Adipocyte (in vitro differentiated cells): ENCODE data around the gene TTLL7.

Experiments
- DNase-seq: peaks from one replicate; pipeline ENCODE4 v3.0.0-alpha.2; 2015; ENCODE audit warnings: low read depth
- H3K27me3 ChIP-seq: replicated peaks from 2 replicates; pipeline ENCODE4 v1.7.0; 2013; ENCODE audit warnings: mild to moderate bottlenecking, low read length, moderate library complexity; ENCODE audit not compliant: control insufficient read depth, insufficient read depth
- H3K36me3 ChIP-seq: 2 replicates; pipeline ENCODE4 v1.7.0; 2013; ENCODE audit warnings: low read length, mild to moderate bottlenecking, moderate library complexity; ENCODE audit not compliant: control insufficient read depth, insufficient read depth, severe bottlenecking
- H3K4me1 ChIP-seq: 2 replicates; pipeline ENCODE4 v1.7.0; 2013; ENCODE audit warnings: mild to moderate bottlenecking, low read length, moderate library complexity; ENCODE audit not compliant: control insufficient read depth, insufficient read depth
- H3K4me3 ChIP-seq: 2 replicates; pipeline ENCODE4 v1.7.0; 2013; ENCODE audit warnings: mild to moderate bottlenecking, low read length, moderate library complexity
- H3K9ac ChIP-seq: 2 replicates; pipeline ENCODE4 v1.7.0; 2013; ENCODE audit warnings: mild to moderate bottlenecking, low read length, moderate library complexity
- H3K9me3 ChIP-seq: 2 replicates; pipeline ENCODE4 v1.7.0; 2013; ENCODE audit warnings: mild to moderate bottlenecking, low read length, moderate library complexity; ENCODE audit not compliant: control insufficient read depth

Gene TTLL7

GRCh38 chr1:83998498-83999315 is at the start of gene TTLL7:
Gene TTLL7, minus strand, starts transcription at chr1:83999132. Its CDS starts 46,921 bp downstream, at chr1:83952211.
- no peaks in the 10 kb centered on the region for H3K36me3 ChIP-seq
- H3K4me1 ChIP-seq, result peaks cover 3% of the 10 kb centered on the region
- H3K9ac ChIP-seq, result peak within 1 kb of the TSS; percentile 90
- H3K4me3 ChIP-seq, result peak within 1 kb of the TSS; percentile 87
- H3K27me3 ChIP-seq, result no peaks in the 10 kb centered on the region
- H3K9me3 ChIP-seq, result no peaks in the 10 kb centered on the region
- DNase-seq, result peak; percentile 88

- no peaks in the 10 kb centered on the region for H3K27me3 ChIP-seq
- no peaks in the 10 kb centered on the region for H3K4me1 ChIP-seq
- DNase-seq, result no peak
- H3K9me3 ChIP-seq, result no peaks in the 10 kb centered on the region
- H3K36me3 ChIP-seq, result no peaks in the 10 kb centered on the region
- H3K9ac ChIP-seq, result no peak overlapping the region
- H3K4me3 ChIP-seq, result no peak overlapping the region
Observed at GRCh38 chr1:84042461-84042860, 43.5 kb upstream of the TTLL7 start.

GRCh38 chr1:84037758-84038611 is 39.1 kb upstream of the TTLL7 start:
- Histone ChIP-seq H3K27me3 (no peaks in the 10 kb centered on the region), H3K4me1 (no peaks in the 10 kb centered on the region), H3K9ac (no peak overlapping the region), H3K4me3 (no peak overlapping the region), H3K36me3 (no peaks in the 10 kb centered on the region), H3K9me3 (peaks cover 12% of the 10 kb centered on the region)
- DNase-seq, result no peak

- peaks cover 12% of the 10 kb centered on the region for H3K9me3 ChIP-seq
- H3K4me1 ChIP-seq, result no peaks in the 10 kb centered on the region
- no peak overlapping the region for H3K9ac ChIP-seq
- no peaks in the 10 kb centered on the region for H3K27me3 ChIP-seq
- no peak overlapping the region for H3K4me3 ChIP-seq
- DNase-seq, result peak; percentile 38
- no peaks in the 10 kb centered on the region for H3K36me3 ChIP-seq
Observed at GRCh38 chr1:84031802-84032327, 32.9 kb upstream of the TTLL7 start.

- DNase-seq, result no peak
- Histone ChIP-seq H3K27me3 (peaks cover 6% of the 10 kb centered on the region), H3K9ac (no peak overlapping the region), H3K9me3 (no peaks in the 10 kb centered on the region), H3K4me3 (no peak overlapping the region), H3K4me1 (no peaks in the 10 kb centered on the region), H3K36me3 (no peaks in the 10 kb centered on the region)
Observed at GRCh38 chr1:84027368-84027767, 28.4 kb upstream of the TTLL7 start.

GRCh38 chr1:84025966-84026365 is 27.0 kb upstream of the TTLL7 start:
- peaks cover 6% of the 10 kb centered on the region for H3K27me3 ChIP-seq
- H3K9me3 ChIP-seq, result no peaks in the 10 kb centered on the region
- H3K36me3 ChIP-seq, result no peaks in the 10 kb centered on the region
- no peaks in the 10 kb centered on the region for H3K4me1 ChIP-seq
- no peak for DNase-seq
- H3K9ac ChIP-seq, result no peak overlapping the region
- H3K4me3 ChIP-seq, result no peak overlapping the region

GRCh38 chr1:84021822-84022221 is 22.9 kb upstream of the TTLL7 start:
- H3K36me3 ChIP-seq, result no peaks in the 10 kb centered on the region
- H3K9me3 ChIP-seq, result no peaks in the 10 kb centered on the region
- peaks cover 6% of the 10 kb centered on the region for H3K27me3 ChIP-seq
- H3K4me1 ChIP-seq, result no peaks in the 10 kb centered on the region
- no peak for DNase-seq
- no peak overlapping the region for H3K4me3 ChIP-seq
- no peak overlapping the region for H3K9ac ChIP-seq

- H3K4me3 ChIP-seq, result no peak overlapping the region
- no peak for DNase-seq
- H3K9me3 ChIP-seq, result no peaks in the 10 kb centered on the region
- H3K27me3 ChIP-seq, result no peaks in the 10 kb centered on the region
- no peaks in the 10 kb centered on the region for H3K36me3 ChIP-seq
- H3K9ac ChIP-seq, result no peak overlapping the region
- no peaks in the 10 kb centered on the region for H3K4me1 ChIP-seq
Observed at GRCh38 chr1:84020151-84020550, 21.2 kb upstream of the TTLL7 start.

GRCh38 chr1:84019217-84019616 is 20.3 kb upstream of the TTLL7 start:
- DNase-seq, result no peak
- Histone ChIP-seq H3K27me3 (no peaks in the 10 kb centered on the region), H3K9ac (no peak overlapping the region), H3K9me3 (no peaks in the 10 kb centered on the region), H3K36me3 (no peaks in the 10 kb centered on the region), H3K4me1 (no peaks in the 10 kb centered on the region), H3K4me3 (no peak overlapping the region)

- Histone ChIP-seq H3K4me1 (no peaks in the 10 kb centered on the region), H3K9ac (no peak overlapping the region), H3K36me3 (no peaks in the 10 kb centered on the region), H3K9me3 (no peaks in the 10 kb centered on the region), H3K27me3 (peaks cover 5% of the 10 kb centered on the region), H3K4me3 (no peak overlapping the region)
- DNase-seq, result no peak
Observed at GRCh38 chr1:84013708-84014107, 14.8 kb upstream of the TTLL7 start.

GRCh38 chr1:84012018-84012417 is 13.1 kb upstream of the TTLL7 start:
- no peaks in the 10 kb centered on the region for H3K4me1 ChIP-seq
- no peak overlapping the region for H3K4me3 ChIP-seq

More at GRCh38 chr1:84012018-84012417, 13.1 kb upstream of the TTLL7 start:
- H3K36me3 ChIP-seq, result no peaks in the 10 kb centered on the region
- H3K27me3 ChIP-seq, result peaks cover 5% of the 10 kb centered on the region
- DNase-seq, result no peak
- no peaks in the 10 kb centered on the region for H3K9me3 ChIP-seq
- H3K9ac ChIP-seq, result no peak overlapping the region
